ENCODE measurements around the gene RAB30.

RAB30 gene

DNA sequence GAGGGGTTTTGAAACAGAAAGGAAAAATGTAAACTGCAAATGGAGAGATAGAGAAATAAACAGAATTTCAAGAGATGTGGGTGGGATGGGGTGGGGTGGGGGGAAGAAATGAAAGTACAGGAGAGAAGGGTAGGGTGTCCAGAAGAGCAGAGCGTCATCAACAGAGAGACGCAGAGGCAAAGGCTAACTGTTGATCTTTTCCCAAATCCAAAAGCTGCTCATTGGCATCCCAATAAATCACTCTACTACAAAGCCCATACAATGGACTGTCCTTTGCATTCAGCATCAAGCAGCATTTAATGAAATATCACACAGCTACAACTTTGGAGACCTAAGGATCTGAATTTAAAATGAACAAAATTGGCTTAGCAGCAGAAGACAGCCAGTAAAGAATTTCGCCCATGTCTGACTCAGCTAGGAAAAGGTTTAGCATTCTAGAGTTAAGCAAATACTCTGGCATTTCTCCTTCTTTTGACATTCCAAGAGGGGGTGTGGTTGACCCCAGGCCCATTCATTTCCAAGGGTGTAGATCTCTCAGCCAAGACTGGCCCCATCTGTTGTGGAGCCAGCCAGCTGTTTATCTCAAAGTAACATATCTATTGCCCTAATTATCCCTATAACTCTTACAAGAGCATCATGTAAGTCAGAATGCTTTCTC lies 1.5 kb downstream of the RAB30 start:
- TF ChIP-seq, protein P1, sequence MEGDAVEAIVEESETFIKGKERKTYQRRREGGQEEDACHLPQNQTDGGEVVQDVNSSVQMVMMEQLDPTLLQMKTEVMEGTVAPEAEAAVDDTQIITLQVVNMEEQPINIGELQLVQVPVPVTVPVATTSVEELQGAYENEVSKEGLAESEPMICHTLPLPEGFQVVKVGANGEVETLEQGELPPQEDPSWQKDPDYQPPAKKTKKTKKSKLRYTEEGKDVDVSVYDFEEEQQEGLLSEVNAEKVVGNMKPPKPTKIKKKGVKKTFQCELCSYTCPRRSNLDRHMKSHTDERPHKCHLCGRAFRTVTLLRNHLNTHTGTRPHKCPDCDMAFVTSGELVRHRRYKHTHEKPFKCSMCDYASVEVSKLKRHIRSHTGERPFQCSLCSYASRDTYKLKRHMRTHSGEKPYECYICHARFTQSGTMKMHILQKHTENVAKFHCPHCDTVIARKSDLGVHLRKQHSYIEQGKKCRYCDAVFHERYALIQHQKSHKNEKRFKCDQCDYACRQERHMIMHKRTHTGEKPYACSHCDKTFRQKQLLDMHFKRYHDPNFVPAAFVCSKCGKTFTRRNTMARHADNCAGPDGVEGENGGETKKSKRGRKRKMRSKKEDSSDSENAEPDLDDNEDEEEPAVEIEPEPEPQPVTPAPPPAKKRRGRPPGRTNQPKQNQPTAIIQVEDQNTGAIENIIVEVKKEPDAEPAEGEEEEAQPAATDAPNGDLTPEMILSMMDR (IDR thresholded peaks at IDR 0.05), result no peak

DNA sequence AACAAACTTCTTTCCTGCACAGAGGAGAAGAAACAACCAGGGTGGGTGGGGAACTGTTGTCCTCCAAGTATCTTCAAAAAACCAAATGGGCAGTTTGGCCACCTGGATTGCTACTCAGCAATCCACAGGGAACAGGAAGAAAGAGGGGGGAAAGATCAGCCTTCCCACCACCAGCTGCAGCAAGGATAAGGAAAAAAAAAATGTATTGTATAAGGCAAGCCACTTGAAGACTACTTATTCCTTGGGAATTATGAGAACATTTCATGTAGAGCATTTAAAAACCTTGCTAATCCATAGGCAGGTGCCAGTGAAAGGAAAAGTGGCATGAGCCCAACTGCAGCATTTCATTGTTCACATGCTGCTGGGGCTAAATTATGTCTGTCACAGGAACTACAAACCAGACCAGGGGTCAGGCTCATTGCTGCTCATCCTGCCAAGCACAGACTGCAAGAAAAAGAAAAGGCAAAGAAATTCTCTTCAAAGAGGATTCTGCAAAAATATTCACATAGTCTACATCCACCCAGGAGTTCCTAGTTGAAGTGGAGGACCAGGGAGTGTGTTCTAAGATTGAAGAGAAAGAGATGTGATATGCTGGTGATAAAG lies 2.2 kb downstream of the RAB30 start:
- TF ChIP-seq, protein P1 (IDR thresholded peaks at IDR 0.05), result no peak

DNA sequence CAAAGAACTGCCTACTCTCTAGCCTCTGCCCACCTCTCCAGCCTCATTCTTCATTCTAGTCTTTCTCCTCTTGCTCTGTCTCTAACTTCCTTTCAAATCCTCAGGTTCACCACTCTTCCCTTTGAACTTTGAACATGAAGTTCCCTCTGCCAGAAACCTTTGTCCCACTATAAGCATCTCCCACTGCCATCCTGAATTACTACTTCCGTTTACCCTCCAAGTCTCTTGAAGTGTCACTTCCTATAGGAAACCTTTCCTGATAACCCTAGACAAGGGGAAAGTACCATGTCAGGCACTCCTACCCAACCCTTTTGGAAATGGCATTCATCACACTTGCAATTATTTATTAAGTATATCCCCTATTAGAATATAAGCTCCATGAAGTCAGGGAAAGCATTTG lies 3.1 kb downstream of the RAB30 start:
- TF ChIP-seq, protein P1 (IDR thresholded peaks at IDR 0.05), result no peak

DNA sequence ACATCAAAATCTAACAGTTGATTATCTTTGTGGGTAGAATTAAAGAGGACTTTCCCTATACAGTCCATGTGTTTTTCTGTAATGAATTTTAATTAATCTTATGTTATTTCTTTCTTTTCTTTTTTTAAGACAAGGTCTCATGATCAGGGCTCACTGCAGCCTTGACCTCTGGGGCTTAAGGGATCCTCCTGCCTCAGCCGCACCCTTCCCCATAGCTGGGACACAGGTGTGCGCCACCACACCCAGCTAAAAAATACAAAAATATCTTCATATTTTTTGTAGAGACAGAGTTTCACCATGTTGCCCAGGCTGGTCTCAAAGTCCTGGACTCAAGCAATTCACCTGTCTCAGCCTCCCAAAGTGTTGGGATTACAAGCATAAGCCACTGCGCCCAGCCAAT lies 7.7 kb downstream of the RAB30 start:
- TF ChIP-seq, protein P1 (IDR thresholded peaks at IDR 0.05), result no peak

DNA sequence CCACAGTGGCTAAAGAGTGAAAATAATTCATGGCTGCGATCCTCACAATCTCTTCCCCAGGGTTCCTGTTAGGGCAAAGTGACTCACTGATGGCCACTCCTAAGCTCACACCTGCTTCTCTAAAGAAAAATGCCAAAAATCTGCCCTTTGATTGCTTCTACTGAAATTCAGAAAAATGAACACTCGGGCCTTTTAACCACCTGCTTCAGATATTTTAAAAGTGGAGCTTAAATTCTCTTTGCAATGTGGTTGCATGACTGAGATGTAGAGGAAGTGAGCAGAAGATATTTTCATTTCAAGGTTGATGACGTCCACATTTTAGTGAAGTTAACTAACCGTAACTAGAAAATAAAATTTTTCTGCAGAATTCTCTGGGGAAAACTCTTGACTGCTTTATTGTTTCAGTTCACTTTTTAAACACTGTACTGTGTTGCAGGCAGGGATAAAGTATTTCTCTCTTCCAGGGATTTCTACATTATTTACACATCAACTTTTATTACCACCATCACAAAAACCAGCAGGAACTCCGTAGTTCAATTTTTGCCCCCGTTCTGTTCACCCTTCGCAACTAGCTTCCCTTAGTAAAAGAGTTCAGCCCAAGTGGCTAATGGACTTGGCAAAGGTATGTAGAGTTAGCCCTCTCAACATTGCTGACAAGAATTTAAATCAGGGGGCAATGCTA lies 8.5 kb downstream of the RAB30 start:
- TF ChIP-seq, protein P1 (IDR thresholded peaks at IDR 0.05), result no peak

DNA sequence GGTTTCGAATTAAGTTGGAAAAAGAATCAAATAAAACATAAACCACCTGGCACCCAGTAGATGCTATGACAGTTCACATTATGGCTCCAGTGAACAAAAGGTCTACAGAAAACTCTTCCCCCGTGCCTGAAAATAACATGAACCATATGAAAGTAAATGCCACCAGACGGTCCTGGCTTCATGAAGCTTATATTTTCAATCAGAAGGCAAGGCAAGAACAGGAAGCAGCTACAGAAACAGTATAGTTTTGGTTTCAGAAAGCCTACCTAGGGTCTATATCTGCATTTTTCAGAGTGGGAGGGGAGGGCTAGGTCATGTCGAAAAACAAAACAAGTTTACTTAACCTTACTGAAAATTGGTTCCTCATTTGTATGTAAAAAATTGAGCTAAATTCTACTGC lies 9.8 kb downstream of the RAB30 start:
- TF ChIP-seq, protein P1 (IDR thresholded peaks at IDR 0.05), result no peak

DNA sequence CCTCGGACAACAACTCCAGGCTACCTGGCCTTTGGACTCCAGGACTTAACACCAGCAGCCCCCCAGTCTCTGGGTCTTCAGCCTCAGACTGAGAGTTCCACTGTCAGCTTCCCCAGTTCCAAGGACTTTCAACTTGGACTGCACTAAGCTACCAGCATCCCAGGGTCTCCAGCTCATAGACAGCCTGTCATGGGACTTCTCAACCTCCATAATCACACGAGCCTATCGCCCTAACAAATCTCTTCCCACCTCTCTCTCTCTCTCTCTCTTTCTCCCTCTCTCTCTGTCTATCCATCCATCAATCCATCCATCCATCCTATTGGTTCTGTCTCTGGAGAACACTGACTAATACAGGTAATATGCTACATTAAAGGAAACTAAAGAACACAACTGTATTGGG lies 10.7 kb downstream of the RAB30 start:
- TF ChIP-seq, protein P1 (IDR thresholded peaks at IDR 0.05), result no peak

Data from LNCAP (cell line).